GM19193 (cell line): ENCODE results near the gene ATP2A3.

Experiments used
- POLR2A ChIP-seq: IDR thresholded peaks from 4 replicates; pipeline ENCODE4 v1.6.1; 2011; ENCODE audit not compliant: insufficient read depth, insufficient read length; ENCODE audit errors: extremely low read depth

The ATP2A3 gene

GRCh38 chr17:3919123-3919624 lies 45.1 kb downstream of the ATP2A3 start:
- no peak for TF ChIP-seq POLR2A

DNA sequence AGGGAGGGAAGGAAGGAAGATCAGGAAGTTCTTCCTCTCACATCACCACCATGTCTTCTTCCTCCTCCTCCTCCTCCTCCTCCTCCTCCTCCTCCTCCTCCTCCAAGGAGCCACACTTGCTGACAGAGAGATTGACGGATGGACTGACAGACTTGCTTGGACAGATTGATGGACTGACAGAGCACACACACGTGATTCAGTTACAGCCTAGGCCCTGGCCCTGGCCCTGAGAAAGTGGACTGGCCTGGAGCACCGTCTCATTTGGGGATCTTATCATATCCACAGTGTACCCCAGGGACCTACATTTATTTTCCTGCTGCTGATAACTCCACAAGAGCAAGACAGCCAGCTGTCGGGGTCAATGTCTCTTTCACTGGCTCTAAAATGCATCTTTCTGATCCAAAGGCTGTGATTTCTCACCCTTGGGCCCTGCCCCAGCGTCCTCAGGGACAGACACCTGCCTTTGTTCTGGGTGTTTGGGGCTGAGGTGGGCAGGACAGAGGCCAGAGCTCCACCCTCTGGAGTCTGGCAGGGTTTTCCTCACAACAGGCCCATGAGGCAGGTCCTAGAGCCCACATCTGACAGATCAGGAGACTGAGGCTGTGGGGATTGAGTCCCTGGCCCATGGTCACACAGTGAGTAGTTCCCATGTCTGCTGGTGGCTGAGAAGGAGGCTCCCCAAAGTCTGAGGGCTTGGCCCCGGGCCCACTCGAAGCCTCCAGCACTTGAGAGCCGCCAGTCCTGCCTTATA lies 45.7 kb downstream of the ATP2A3 start:
- TF ChIP-seq POLR2A = no peak

- no peak for TF ChIP-seq POLR2A
Measured at GRCh38 chr17:3917391-3917931, 46.8 kb downstream of the ATP2A3 start.

DNA sequence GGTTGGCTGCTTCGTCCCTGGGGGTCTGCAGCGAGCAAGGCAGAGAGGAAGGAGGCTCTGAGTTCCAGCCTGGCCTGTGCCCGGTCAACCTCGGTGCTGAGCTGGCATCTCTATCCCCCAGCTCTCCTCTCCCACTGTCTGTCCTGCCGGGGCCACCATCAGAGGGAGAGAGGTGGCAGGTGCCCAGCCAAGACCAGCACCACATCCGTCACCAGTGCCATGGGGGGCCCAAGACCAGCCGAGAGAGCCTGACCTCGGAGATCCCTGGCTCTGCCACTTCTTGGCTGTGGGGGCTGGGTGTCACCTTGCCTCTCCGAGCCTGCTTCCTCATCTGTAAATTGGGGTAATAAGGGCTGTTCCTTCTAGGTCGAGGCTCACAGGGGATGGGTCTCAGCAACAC lies 47.4 kb downstream of the ATP2A3 start:
- TF ChIP-seq POLR2A = no peak

DNA sequence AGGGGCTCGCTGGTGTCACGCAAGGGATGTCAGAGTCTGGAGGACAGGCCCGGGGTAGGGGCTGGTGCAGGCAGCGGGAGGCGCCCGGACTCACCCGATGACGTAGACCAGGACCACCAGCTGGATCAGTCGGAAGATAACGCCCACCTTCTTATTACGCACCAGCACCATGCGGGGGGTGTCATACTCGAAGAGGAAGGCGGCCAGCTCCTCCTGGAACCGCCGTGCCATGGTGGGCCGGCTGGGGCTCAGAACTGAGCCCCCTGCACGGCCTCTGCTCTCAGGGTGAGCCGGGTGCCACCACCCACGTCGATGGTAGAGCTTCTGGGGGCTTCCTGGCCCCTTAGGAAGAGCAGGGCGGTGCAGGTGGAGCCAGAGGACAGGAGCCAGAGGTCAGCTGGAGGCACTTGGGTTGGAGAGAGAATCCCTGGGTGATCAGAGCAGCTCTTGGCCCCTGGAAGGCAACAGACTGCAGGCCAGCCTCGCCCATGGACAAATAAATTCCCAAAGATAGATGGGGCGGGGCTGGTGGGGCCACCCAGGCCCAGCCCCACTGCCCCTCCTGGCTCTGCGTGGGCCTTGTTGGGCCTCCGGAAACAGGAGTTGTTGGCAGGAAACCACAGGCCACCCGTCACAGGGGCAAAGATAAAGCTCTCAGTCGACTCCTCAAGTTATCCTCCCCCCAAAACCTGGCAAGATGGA lies 48.1 kb downstream of the ATP2A3 start, which contains the start of gene P2RX1:
Gene P2RX1, minus strand, starts transcription at position 471 of the 702 bp plus-strand sequence. Its CDS starts 240 bp downstream, at position 231.
- TF ChIP-seq POLR2A = no peak

DNA sequence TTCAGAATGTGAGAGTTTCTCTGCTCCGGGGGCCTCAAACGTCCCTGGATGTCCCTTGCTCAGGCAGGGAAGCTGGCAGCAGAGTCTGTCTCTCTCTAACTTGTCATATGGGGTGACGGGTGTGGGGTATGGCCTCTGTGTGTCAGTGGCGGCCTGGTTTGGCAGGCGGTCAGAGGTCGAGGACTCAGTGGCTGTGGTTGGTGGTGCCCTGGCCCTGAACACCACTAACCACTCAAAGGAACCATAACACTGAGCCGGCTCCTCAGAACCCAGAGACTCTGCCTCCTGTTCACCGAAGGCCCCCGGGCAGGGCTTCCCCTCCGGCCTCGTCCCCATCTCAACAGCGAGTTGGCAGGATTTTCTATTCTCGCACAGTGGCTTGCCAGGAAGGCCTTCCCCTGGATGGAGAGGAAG lies 48.6 kb downstream of the ATP2A3 start:
- TF ChIP-seq POLR2A = no peak

GRCh38 chr17:3914312-3914670 lies 49.9 kb downstream of the ATP2A3 start:
- no peak for TF ChIP-seq POLR2A

GRCh38 chr17:3913531-3914311 lies 50.5 kb downstream of the ATP2A3 start:
- TF ChIP-seq POLR2A = no peak

DNA sequence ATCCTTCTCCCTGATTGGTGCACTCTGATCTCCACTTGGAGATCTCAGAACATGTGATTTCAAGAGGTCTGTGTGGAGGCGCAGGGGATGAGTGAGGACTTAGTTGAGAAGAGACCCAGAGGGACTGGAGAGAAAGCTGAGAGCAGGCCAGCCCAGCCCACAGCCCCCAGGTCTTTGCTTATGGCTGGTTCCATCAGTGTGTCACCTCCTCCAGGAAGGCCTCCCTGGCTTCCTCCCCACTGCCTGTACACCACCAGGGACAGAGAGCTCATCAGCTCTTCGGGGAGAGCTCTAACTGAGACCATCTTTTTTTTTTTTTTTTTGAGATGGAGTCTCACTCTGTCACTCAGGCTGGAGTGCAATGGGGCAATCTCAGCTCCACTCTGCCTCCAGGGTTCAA lies 51.4 kb downstream of the ATP2A3 start:
- TF ChIP-seq POLR2A = no peak

DNA sequence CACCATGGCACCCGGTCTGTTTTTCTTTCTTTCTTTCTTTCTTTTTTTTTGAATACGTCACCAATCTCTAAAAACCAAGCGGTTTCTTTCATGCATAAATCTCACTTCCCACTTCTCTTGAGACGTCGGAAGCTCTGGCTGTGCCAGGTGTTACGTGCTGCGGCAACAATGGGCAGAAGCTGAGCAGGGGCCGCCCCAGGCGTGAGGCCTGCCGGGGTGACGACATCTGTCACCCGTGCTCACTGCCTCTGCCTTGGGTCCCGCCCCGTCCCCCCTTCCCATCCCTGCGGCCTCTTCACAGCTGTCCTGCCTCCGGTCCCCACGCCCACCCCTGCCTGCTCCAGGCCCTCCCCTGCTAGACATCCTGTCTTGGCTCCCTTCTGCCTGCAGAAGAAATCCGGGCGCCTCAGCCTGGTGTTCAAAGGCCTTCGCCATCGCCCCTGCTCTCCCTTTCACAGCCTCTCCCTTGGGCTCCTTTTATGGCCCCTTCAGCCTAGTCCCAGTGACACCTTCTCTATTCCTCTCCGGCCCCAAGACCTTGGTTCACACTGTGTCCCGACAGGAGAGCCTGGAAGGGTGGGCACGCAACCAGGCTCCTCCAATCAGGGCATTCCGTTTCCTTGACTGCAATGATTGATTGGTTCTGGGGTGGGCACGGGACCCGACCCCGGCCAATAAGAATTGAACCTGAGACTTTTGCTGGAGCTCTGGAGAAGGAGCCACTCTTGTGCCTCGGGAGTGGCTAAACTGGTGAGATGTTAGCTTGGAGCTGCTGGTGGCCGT lies 52.8 kb downstream of the ATP2A3 start:
- no peak for TF ChIP-seq POLR2A

GRCh38 chr17:3910420-3911270 lies 53.6 kb downstream of the ATP2A3 start:
- TF ChIP-seq POLR2A = no peak

- TF ChIP-seq POLR2A = no peak
Measured at GRCh38 chr17:3909257-3909656, 55.0 kb downstream of the ATP2A3 start.

DNA sequence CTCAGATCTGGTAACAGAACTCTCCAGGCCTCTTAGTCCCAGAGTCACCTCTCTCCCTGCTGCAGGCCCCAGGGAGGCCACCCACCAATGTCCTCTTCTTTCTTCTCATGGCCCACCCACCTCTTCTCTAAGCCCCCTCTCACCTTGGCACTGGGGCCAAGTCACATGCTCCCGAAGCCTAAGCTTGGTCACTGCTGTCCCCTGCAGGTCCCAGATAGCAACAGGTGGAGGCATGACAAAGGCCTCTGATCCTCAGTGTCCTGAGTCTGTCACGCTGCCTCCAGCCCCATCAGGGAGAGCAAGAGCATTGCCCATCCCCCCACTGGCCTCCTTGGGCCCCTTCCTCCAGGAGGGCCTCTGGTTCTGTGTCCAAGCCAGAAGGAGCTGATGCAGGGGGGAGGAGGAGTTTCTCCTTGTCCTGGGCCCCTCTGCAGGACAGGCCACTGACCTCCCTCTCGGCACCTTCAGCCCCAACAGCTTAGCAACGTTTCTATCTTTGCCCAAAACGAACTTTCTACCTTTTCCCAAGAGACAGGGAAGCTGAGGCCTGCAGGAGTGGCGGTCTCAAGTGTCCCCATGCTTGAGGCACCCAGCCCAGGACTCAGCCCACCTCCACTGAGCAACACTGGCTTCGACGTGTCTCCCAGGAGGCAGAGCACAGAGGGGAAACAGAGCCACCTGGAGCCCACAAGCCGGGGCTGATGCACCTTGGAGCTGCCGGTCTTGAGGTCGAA lies 56.6 kb downstream of the ATP2A3 start:
- TF ChIP-seq POLR2A = no peak
